ENCODE measurements around the gene INTS4.
"Not testable (repeated sequence)": the region's sequence is repeated elsewhere in the genome, so short reads cannot be mapped to it uniquely, and the experiment has no call there.

INTS4 gene

GRCh38 chr11:77884186-77884828 is 110.2 kb downstream of the INTS4 start:
- ChIA-PET POLR2A (ENCODE audit: low non-redundant PET) (no interaction called here), CTCF (interaction anchor here (0.6 to 0.7 kb wide), 2 partner anchors 13 to 97 kb away, joined by 3 to 5 read pairs; no protein-coding TSS in a partner anchor)
- H3K27ac ChIP-seq: no peak overlapping the region
- no peak for DNase-seq (ENCODE audit: low spot score)
- no peak for TF ChIP-seq CTCF (conservative IDR thresholded peaks at IDR 0.05; ENCODE audit: low read depth)

- ChIA-PET POLR2A (ENCODE audit: low non-redundant PET) (no interaction called here), CTCF (interaction anchor here (0.6 to 0.7 kb wide), 2 partner anchors 13 to 97 kb away, joined by 3 to 5 read pairs; no protein-coding TSS in a partner anchor)
- no peak overlapping the region for H3K27ac ChIP-seq
- no peak for DNase-seq (ENCODE audit: low spot score)
- TF ChIP-seq CTCF (conservative IDR thresholded peaks at IDR 0.05; ENCODE audit: low read depth): no peak
These were observed 110.7 kb downstream of the INTS4 start for GRCh38 chr11:77883775-77884174.

GRCh38 chr11:77882396-77882795 is 112.1 kb downstream of the INTS4 start:
- H3K27ac ChIP-seq: no peak overlapping the region
- ChIA-PET CTCF (interaction anchor here (0.6 to 0.7 kb wide), 2 partner anchors 31 to 103 kb away, joined by 3 read pairs; no protein-coding TSS in a partner anchor), POLR2A (ENCODE audit: low non-redundant PET) (no interaction called here)
- TF ChIP-seq CTCF (conservative IDR thresholded peaks at IDR 0.05; ENCODE audit: low read depth): no peak
- DNase-seq (ENCODE audit: low spot score): no peak

GRCh38 chr11:77879218-77879617 is 115.2 kb downstream of the INTS4 start:
- DNase-seq (ENCODE audit: low spot score): no peak
- H3K27ac ChIP-seq: no peak overlapping the region
- ChIA-PET CTCF (no interaction called here), POLR2A (ENCODE audit: low non-redundant PET) (no interaction called here)
- TF ChIP-seq CTCF (conservative IDR thresholded peaks at IDR 0.05; ENCODE audit: low read depth): no peak

GRCh38 chr11:77878247-77878646 is 116.2 kb downstream of the INTS4 start:
- POLR2A ChIA-PET (ENCODE audit: low non-redundant PET): interaction anchor here (0.7 kb wide), 1 partner anchor 53 kb away, joined by 5 read pairs; no protein-coding TSS in a partner anchor
- CTCF ChIA-PET: interaction anchor here (0.6 to 0.7 kb wide), 2 partner anchors 13 to 70 kb away, joined by 3 to 4 read pairs; no protein-coding TSS in a partner anchor

GRCh38 chr11:77876045-77876444 is 118.4 kb downstream of the INTS4 start:
- ChIA-PET CTCF (no interaction called here), POLR2A (ENCODE audit: low non-redundant PET) (no interaction called here)
- no peak for TF ChIP-seq CTCF (conservative IDR thresholded peaks at IDR 0.05; ENCODE audit: low read depth)
- H3K27ac ChIP-seq: no peak overlapping the region
- DNase-seq (ENCODE audit: low spot score): no peak

More at GRCh38 chr11:77878247-77878646, 116.2 kb downstream of the INTS4 start:
- H3K27ac ChIP-seq: not testable (repeated sequence)
- peak; percentile 26 for DNase-seq (ENCODE audit: low spot score)

GRCh38 chr11:77874206-77874605 is 120.3 kb downstream of the INTS4 start:
- DNase-seq (ENCODE audit: low spot score): no peak
- CTCF ChIA-PET: interaction anchor here (0.5 to 0.7 kb wide), 2 partner anchors 125 to 203 kb away, joined by 3 to 5 read pairs; no protein-coding TSS in a partner anchor
- POLR2A ChIA-PET (ENCODE audit: low non-redundant PET): no interaction called here
- no peak overlapping the region for H3K27ac ChIP-seq
- no peak for TF ChIP-seq CTCF (conservative IDR thresholded peaks at IDR 0.05; ENCODE audit: low read depth)
